ENCODE results near the gene ARL13B.

Gene ARL13B

DNA sequence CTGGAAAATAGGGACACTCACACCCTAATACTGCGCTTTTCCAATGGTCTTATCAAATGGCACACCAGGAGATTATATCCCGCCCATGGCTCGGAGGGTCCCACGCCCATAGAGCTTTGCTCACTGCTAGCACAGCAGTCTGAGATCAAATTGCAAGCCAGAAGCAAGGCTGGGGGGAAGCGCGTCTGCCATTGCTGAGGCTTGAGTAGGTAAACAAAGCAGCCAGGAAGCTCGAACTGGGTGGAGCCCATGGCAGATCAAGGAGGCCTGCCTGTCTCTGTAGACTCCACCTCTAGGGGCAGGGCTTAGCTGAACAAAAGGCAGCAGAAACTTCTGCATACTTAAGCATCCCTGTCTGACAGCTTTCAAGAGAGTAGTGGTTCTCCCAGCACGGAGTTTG is 30.0 kb upstream of the ARL13B start:
- peak; percentile 33; the same call in 1 of the 2 replicates for TF ChIP-seq YY1 (IDR thresholded peaks at IDR 0.05; ENCODE audit: low read depth)

DNA sequence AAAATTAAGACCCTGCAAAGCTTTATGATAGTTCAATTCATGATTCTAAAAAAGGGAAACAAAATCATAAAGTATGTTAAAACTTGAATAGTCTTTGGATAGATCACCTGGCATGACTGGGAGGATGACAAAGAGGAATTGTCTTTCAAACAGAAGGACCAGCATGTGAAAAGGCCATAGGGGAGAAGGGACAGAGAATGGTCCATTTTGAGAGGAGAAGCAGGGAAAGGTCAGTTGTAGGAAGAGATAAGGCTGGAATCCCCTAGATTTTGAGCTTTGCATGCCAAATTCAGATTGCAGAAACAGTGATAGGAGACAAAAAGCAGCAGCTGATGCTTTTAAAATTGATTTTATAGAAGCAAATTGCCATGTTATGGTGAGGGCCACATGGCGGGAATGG is 18.9 kb upstream of the ARL13B start:
- TF ChIP-seq, protein P1, sequence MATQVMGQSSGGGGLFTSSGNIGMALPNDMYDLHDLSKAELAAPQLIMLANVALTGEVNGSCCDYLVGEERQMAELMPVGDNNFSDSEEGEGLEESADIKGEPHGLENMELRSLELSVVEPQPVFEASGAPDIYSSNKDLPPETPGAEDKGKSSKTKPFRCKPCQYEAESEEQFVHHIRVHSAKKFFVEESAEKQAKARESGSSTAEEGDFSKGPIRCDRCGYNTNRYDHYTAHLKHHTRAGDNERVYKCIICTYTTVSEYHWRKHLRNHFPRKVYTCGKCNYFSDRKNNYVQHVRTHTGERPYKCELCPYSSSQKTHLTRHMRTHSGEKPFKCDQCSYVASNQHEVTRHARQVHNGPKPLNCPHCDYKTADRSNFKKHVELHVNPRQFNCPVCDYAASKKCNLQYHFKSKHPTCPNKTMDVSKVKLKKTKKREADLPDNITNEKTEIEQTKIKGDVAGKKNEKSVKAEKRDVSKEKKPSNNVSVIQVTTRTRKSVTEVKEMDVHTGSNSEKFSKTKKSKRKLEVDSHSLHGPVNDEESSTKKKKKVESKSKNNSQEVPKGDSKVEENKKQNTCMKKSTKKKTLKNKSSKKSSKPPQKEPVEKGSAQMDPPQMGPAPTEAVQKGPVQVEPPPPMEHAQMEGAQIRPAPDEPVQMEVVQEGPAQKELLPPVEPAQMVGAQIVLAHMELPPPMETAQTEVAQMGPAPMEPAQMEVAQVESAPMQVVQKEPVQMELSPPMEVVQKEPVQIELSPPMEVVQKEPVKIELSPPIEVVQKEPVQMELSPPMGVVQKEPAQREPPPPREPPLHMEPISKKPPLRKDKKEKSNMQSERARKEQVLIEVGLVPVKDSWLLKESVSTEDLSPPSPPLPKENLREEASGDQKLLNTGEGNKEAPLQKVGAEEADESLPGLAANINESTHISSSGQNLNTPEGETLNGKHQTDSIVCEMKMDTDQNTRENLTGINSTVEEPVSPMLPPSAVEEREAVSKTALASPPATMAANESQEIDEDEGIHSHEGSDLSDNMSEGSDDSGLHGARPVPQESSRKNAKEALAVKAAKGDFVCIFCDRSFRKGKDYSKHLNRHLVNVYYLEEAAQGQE (IDR thresholded peaks at IDR 0.05; ENCODE audit: low read depth): no peak
- no peak for TF ChIP-seq YY1 (IDR thresholded peaks at IDR 0.05; ENCODE audit: low read depth)
- TF ChIP-seq TEAD4 (IDR thresholded peaks at IDR 0.05): no peak
- no peak for TF ChIP-seq CREB1 (IDR thresholded peaks at IDR 0.05; ENCODE audit: low read depth)
- no peak for TF ChIP-seq TCF12 (IDR thresholded peaks at IDR 0.05; ENCODE audit: low read depth)
- no peak for TF ChIP-seq ZBTB7A (IDR thresholded peaks at IDR 0.05; ENCODE audit: low read depth)
- TF ChIP-seq CEBPB (IDR thresholded peaks at IDR 0.05): no peak
- TF ChIP-seq EGR1 (IDR thresholded peaks at IDR 0.05): no peak
- TF ChIP-seq EP300 (IDR thresholded peaks at IDR 0.05; ENCODE audit: borderline replicate concordance): no peak
- TF ChIP-seq, protein P2, sequence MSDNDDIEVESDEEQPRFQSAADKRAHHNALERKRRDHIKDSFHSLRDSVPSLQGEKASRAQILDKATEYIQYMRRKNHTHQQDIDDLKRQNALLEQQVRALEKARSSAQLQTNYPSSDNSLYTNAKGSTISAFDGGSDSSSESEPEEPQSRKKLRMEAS (IDR thresholded peaks at IDR 0.05): no peak
- no peak for TF ChIP-seq TAF1 (IDR thresholded peaks at IDR 0.05; ENCODE audit: low read depth)
- TF ChIP-seq RAD21 (IDR thresholded peaks at IDR 0.05; ENCODE audit: low read depth): no peak

DNA sequence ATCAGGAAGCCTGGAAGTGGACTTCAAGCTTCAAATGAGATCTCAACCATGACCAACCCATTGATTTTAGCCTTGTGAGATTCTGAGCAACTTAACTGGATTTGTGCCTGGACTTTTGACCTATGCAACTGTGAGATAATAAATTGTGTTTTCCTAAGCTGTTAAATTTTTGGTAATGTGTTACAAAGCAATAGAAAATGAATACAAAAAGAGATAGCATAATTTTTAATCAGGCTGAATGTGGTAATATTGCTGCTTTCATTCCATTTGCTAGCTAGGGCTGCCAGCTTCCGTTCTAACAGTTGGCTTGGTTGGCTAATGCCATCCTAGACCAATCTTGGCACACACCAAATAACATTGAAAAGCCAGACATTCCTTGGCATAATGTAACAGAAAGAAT is 18.5 kb upstream of the ARL13B start:
- TF ChIP-seq CREB1 (IDR thresholded peaks at IDR 0.05; ENCODE audit: low read depth) (no peak), YY1 (IDR thresholded peaks at IDR 0.05; ENCODE audit: low read depth) (no peak), TEAD4 (IDR thresholded peaks at IDR 0.05) (no peak), NFIC (IDR thresholded peaks at IDR 0.05) (no peak)

DNA sequence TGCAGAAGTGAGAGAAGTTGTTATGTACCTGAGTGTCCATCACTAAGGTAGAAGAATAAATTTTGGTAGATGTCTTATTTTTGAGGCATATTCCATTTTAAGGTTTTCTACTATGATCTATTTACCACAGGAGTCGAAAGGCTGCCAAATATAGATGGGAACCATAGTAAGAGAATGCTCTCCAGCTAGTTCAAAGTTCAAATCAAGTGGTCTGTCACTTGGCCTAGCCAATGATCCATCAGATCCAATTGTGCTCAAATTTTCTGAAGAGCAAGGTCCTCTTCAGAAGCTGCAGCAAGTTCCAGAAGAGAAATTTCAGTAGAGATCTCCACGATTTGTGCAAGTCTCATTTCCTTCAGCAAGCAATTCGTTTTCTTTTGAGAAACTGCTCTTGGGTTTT is 17.2 kb upstream of the ARL13B start:
- TF ChIP-seq, protein P3, sequence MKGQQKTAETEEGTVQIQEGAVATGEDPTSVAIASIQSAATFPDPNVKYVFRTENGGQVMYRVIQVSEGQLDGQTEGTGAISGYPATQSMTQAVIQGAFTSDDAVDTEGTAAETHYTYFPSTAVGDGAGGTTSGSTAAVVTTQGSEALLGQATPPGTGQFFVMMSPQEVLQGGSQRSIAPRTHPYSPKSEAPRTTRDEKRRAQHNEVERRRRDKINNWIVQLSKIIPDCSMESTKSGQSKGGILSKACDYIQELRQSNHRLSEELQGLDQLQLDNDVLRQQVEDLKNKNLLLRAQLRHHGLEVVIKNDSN (IDR thresholded peaks at IDR 0.05): no peak
- TF ChIP-seq YY1 (IDR thresholded peaks at IDR 0.05; ENCODE audit: low read depth) (no peak), ZBTB7A (IDR thresholded peaks at IDR 0.05; ENCODE audit: low read depth) (no peak), CEBPB (IDR thresholded peaks at IDR 0.05) (no peak), TAF1 (IDR thresholded peaks at IDR 0.05; ENCODE audit: low read depth) (no peak), NFIC (IDR thresholded peaks at IDR 0.05) (no peak), CREB1 (IDR thresholded peaks at IDR 0.05; ENCODE audit: low read depth) (no peak), TCF12 (IDR thresholded peaks at IDR 0.05; ENCODE audit: low read depth) (no peak), TEAD4 (IDR thresholded peaks at IDR 0.05) (no peak), EP300 (IDR thresholded peaks at IDR 0.05; ENCODE audit: borderline replicate concordance) (no peak), FOXM1 (IDR thresholded peaks at IDR 0.05; ENCODE audit: borderline replicate concordance, low read depth) (no peak), EGR1 (IDR thresholded peaks at IDR 0.05) (no peak), RAD21 (IDR thresholded peaks at IDR 0.05; ENCODE audit: low read depth) (no peak)
- TF ChIP-seq, protein P1 (IDR thresholded peaks at IDR 0.05; ENCODE audit: low read depth): no peak
- TF ChIP-seq, protein P2 (IDR thresholded peaks at IDR 0.05): no peak

DNA sequence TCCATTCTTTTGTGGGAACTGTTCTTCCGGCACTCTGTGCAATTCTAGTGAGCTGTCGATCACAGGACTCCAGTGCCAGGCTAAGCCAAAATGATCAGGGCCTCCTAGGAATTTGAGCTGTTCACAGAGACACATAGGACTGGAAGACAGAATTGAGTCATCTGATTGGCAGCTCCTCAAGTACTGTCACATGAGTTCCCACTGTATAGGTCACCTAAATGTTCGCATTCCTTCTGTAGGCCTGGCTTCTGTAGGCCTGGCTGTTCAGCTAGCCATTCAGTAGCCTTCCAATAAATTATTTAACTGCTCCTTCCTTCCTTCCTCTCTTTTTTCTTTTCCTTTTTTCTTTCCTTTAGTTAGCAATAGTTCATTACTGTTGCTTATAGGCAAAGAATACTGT is 10.5 kb upstream of the ARL13B start:
- no peak for TF ChIP-seq RAD21 (IDR thresholded peaks at IDR 0.05; ENCODE audit: low read depth)
- no peak for TF ChIP-seq EP300 (IDR thresholded peaks at IDR 0.05; ENCODE audit: borderline replicate concordance)
- TF ChIP-seq EGR1 (IDR thresholded peaks at IDR 0.05): no peak
- TF ChIP-seq, protein P1 (IDR thresholded peaks at IDR 0.05; ENCODE audit: low read depth): no peak
- no peak for TF ChIP-seq TAF1 (IDR thresholded peaks at IDR 0.05; ENCODE audit: low read depth)
- no peak for TF ChIP-seq FOXM1 (IDR thresholded peaks at IDR 0.05; ENCODE audit: borderline replicate concordance, low read depth)
- TF ChIP-seq YY1 (IDR thresholded peaks at IDR 0.05; ENCODE audit: low read depth): no peak
- TF ChIP-seq NFIC (IDR thresholded peaks at IDR 0.05): no peak
- TF ChIP-seq, protein P3 (IDR thresholded peaks at IDR 0.05): no peak

Data from Ishikawa (cell line).